NCI-H2029 (cell line): Measurements from ENCODE around the gene NAXE.
"Not testable (repeated sequence)": the region's sequence is repeated elsewhere in the genome, so short reads cannot be mapped to it uniquely, and the experiment has no call there.

Experiments used
- DNase-seq: peaks from one replicate; lab custom pipeline; 2025; lab: John Stamatoyannopoulos, UW

NAXE gene

GRCh38 chr1:156593661-156593989 lies 2.0 kb downstream of the NAXE start:
- no peak for DNase-seq

DNA sequence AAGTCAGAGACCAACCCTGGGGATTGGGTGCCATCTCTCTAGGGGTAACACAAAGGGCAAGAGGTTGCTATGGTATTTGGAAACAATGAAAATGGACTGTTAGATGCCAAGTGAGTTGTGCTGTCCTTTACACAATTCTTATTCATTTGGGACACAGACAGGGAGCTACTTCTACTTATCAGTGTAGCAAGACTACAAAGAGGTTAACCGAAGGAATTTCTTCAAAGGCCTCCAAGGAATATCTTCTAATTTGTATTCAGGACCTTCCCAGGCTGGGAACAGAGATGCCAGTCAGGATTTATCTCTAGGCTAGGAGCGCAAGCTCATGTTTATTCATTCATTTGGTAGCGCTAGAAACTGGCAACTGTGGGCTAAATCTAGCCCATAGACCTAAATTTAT lies 2.6 kb downstream of the NAXE start:
- DNase-seq = no peak

- DNase-seq = no peak
Observed at GRCh38 chr1:156595016-156595415, 3.4 kb downstream of the NAXE start.

DNA sequence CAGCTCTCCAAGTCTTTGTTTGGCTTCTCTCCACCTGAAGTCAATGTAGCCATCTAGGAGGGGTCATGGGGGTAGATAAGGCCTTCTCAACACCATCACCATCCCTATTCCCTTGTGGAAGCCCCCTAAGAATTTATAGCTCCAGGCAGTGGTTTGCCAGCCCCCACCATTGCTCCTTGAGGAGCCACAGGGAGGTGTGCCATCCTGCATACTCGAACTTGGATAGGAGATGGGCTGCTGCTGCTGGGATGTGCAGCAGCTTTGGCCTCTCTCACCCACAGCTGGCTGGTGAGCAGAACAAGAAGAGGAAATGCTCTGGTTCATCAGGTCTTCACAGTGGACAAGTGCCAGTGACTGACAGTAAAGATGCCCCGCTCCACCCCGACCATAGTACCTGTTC lies 4.8 kb downstream of the NAXE start:
- no peak for DNase-seq

DNA sequence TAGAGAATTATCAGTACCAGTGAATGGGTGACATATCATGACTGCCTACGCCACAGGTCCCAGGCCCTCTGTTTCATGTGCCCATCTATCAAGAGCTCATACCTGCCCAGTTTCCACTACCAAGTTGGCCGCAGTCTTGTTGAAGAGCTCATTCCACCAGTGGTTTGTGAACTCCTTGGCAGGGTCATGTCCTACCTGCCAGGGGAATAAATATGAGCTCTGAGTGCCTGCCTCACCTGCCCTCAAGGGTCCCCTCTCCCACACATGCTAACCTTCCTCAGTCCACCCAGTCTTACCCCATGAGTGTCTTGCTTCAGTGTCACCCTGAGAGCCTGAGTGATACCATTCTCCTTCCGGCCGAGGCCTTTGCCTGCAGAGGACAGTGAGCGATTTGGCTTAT lies 6.5 kb downstream of the NAXE start:
- DNase-seq = no peak

GRCh38 chr1:156598731-156599432 lies 7.3 kb downstream of the NAXE start:
- DNase-seq = no peak

DNA sequence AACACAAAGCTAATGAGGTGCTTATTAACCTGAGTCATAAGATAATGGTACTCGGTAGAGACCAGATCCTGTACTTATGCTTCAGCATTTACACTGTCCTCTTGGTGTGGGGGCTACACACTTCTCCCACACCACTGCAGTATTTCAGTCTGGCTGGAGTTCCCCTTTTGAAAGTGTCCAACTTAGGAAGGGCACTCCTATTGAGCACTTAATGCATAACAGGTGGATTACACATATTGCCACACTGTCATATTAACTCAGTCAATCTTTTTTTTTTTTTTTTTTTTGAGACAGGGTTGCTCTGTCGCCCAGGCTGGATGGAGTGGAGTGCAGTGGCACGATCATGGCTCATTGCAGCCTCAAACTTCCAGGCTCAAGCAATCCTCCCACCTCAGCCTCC lies 8.2 kb downstream of the NAXE start:
- DNase-seq = no peak

- no peak for DNase-seq
Observed at GRCh38 chr1:156600733-156601121, 9.2 kb downstream of the NAXE start.

DNA sequence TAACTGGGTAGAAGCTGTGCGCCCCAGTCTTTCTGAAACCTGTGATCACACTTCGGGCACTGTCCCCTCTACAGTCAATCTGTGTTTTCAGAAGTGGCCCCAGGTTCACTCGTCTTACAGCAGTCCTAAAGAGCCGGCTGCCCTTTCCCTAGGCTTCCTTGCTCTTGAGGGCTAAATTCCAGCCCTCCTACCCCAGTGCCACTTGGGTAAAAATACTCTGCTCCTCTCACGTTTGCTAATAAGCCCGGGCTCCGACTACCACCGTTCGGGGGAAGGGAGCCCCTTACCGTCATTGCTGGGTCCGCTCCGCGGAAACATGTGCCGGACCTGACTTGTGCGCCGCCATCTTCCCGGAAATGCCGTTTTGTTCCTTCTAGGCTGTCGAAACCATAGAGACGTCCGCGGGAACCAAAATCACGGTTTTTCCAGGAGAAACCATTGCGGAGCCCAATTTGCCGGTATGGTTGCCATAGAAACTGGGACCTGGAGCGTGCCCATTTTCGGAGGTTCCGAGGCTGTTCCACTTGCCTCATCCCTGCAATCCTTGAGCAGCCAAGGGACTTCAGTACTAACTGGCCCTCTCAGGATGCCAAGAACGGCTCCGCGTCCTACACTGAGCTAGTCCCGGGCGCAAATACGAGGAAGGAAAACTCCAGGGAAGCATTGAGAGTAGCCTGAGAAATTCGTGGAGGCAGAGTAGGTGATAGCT lies 9.7 kb downstream of the NAXE start, which contains the start of gene GPATCH4:
GPATCH4 (minus strand) TSS at position 358 of the 709 bp plus-strand sequence.
- DNase-seq = peak; percentile 50

GRCh38 chr1:156601892-156602291 lies 10.3 kb downstream of the NAXE start:
- DNase-seq = no peak

- no peak for DNase-seq
Observed at GRCh38 chr1:156602557-156602993, 11.0 kb downstream of the NAXE start.

DNA sequence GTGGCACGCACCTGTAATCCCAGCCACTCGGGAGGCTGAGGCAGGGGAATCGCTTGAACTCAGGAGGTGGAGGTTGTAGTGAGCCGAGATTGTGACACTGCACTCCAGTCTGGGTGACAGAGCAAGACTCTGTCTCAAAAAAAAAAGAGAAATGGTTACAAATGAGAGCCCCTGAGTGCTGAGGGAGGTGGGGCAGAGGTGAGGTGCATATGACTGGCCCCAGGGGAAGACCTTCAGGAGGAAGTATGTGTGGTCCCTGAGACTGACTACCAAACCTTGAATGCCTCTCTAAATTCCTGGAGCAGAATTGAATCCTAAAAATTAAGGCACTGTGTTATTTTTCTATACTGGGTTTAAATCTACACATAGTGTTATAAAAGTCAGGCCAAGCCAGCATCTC lies 15.8 kb downstream of the NAXE start:
- DNase-seq = not testable (repeated sequence)

- peak; percentile 75 for DNase-seq
Observed at GRCh38 chr1:156608036-156608674, 16.6 kb downstream of the NAXE start.

DNA sequence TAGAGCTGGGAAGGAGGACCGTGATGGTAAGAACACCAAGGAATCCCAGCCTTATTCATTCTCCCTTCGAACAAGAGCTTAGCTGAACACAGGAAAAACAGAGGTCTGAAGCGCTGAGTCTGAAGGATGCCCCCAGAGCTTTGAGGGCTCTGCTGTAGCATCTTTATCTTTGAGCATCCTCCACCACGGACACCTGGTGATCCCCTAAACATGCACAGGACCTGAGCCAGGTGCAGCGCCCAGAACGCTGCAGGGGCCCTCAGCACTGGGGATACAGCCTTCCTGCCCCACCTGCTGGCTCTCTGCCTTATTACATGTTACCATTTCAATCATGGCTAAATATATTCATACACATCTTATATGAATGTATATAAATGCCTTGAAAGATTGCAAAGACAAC lies 17.4 kb downstream of the NAXE start:
- DNase-seq = no peak

GRCh38 chr1:156610072-156610471 lies 18.5 kb downstream of the NAXE start:
- not testable (repeated sequence) for DNase-seq

DNA sequence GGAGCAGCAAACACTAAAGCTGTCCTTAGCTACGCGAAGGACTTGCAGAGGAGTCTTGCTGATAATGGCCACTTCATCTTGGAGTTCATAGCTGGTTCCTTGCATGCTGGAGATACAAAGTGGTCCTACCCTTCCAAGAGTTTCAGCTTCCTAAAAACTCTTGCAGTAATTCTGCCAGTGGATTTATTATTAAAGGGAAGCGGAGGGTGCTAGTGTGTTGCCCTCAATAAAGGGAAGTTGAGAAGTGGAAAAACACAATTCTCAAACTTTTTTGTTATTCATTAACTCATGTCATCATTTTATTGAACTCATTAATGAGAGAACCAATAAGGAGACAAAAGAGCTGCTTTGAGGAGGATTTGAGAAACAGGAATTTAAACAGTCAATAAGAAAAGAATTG lies 21.1 kb downstream of the NAXE start:
- no peak for DNase-seq

DNA sequence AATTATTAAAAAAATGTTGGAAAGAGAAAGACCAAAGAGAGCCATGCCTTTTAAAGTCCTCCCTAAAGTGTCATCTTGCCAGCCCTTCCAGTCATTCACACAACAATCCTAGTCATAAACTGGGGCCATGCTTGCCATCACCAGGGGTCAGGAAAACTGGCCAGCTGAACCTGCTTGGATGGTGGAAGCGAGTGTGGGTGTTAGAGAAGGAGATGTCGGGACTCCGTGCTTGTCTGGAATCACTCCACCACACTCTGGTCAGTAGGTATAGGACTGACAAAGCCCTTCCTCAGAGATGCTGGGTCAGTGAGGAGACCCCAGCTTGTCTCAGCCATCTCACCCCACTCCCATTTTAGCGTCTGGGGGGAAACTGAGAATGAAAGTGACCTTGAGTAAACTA lies 24.4 kb downstream of the NAXE start:
- no peak for DNase-seq

- peak; percentile 51 for DNase-seq
Observed at GRCh38 chr1:156616463-156616862, 24.9 kb downstream of the NAXE start.

GRCh38 chr1:156618853-156619581 lies 27.4 kb downstream of the NAXE start, which contains the start of gene HAPLN2:
Gene HAPLN2 (plus strand): TSS chr1:156619415. CDS start chr1:156623491, 4,076 bp downstream.
- no peak for DNase-seq

DNA sequence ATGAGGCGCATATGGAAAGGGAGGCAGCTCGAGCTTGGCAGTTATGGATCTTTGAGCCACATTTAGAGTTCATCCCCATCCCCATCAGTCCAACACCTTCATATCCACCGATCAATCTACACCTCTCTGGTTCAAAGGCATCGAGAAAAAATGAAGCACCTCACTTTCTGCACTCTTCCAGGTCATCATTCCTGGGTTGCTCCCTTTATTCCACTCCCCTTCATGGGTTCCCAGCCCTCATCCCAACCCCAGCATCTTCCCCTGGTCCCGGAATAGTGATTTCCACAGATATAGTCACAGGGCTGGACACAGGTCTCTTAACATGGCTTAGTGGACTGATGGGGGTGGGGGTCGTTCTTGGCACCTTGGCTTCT lies 28.0 kb downstream of the NAXE start:
- DNase-seq = no peak

DNA sequence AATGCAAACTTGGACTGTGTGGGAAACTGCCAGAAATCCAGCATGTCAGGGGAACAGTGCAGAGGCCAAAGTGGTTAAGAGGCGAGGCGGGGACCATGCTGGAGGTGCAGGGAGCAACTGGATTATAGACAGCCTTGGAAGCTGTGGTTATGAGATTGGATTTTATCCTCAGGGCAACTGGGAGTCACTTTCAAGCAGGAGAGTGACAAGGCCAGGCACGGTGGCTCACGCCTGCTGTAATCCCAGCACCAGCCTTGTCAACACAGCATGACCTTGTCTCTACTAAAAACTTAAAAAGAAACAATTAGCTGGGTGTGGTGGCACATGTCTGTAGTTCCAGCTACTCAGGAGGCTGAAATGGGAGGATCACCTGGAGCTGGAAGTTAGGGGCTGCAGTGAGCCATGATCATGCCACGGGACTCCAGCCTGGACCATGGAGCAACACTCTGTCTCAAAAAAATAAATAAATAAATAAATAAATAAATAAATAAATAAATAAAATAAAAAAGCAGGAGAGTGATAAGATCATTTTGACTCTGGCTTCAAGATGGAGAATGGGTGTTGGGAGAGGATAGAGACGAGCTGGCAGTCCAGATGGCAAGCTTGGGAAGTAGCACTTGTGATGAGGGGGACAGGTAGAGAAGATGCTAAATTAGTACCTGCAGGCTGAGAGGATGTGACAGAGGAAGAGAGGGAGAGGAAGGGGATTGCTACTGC lies 31.2 kb downstream of the NAXE start:
- no peak for DNase-seq
